Memory B cell (primary cell): ENCODE measurements around the gene BTBD16.

ENCODE experiments used
- ATAC-seq: fragments of 150-1000 bp; cut with Tn5 transposase; 2 replicates; pipeline ENCODE4 v1.10.0; 2021; ENCODE audit warnings: low read depth, mild to moderate bottlenecking, moderate library complexity
- DNase-seq, 2 donors: peaks; one replicate each; pipeline ENCODE4 v3.0.0; 2022; ENCODE audit warnings: low spot score in 2 of 2
- H3K27ac Mint-ChIP-seq: one replicate; pipeline ENCODE4 v1.8.0; 2022; ENCODE audit warnings: mild to moderate bottlenecking, moderate library complexity, mixed read lengths
- H3K27me3 Mint-ChIP-seq: one replicate; pipeline ENCODE4 v1.8.0; 2022; ENCODE audit warnings: mixed read lengths
- H3K36me3 Mint-ChIP-seq: one replicate; pipeline ENCODE4 v1.8.0; 2022; ENCODE audit warnings: mild to moderate bottlenecking, mixed read lengths
- H3K4me1 Mint-ChIP-seq: one replicate; pipeline ENCODE4 v1.8.0; 2022; ENCODE audit warnings: mixed read lengths
- H3K4me3 Mint-ChIP-seq: one replicate; pipeline ENCODE4 v1.8.0; 2022; ENCODE audit warnings: mild to moderate bottlenecking, moderate library complexity, mixed read lengths
- H3K9me3 Mint-ChIP-seq: one replicate; pipeline ENCODE4 v1.8.0; 2022; ENCODE audit warnings: mixed read lengths

Gene BTBD16

GRCh38 chr10:122253605-122254004 is 17.5 kb upstream of the BTBD16 start:
- no peak overlapping the region for H3K27ac Mint-ChIP-seq
- peaks cover 7% of the 10 kb centered on the region for H3K27me3 Mint-ChIP-seq

GRCh38 chr10:122254831-122255230 is 16.3 kb upstream of the BTBD16 start:
- H3K4me3 Mint-ChIP-seq: no peak overlapping the region
- no peak for DNase-seq
- no peak overlapping the region for H3K27ac Mint-ChIP-seq
- ATAC-seq: no peak
- no peaks in the 10 kb centered on the region for H3K4me1 Mint-ChIP-seq
- H3K9me3 Mint-ChIP-seq: peaks cover under 1% of the 10 kb centered on the region
- peaks cover 5% of the 10 kb centered on the region for H3K27me3 Mint-ChIP-seq
- H3K36me3 Mint-ChIP-seq: no peaks in the 10 kb centered on the region

More at GRCh38 chr10:122253605-122254004, 17.5 kb upstream of the BTBD16 start:
- DNase-seq (no peak), ATAC-seq (no peak)
- no peaks in the 10 kb centered on the region for H3K9me3 Mint-ChIP-seq
- H3K4me3 Mint-ChIP-seq: no peak overlapping the region
- H3K36me3 Mint-ChIP-seq: no peaks in the 10 kb centered on the region
- no peaks in the 10 kb centered on the region for H3K4me1 Mint-ChIP-seq

GRCh38 chr10:122255509-122256301 is 15.4 kb upstream of the BTBD16 start:
- Mint-ChIP-seq H3K36me3 (no peaks in the 10 kb centered on the region), H3K27me3 (peaks cover 6% of the 10 kb centered on the region), H3K4me1 (no peaks in the 10 kb centered on the region), H3K4me3 (no peak overlapping the region), H3K9me3 (peaks cover 2% of the 10 kb centered on the region), H3K27ac (no peak overlapping the region)
- DNase-seq (no peak), ATAC-seq (no peak)

GRCh38 chr10:122257041-122257440 is 14.1 kb upstream of the BTBD16 start:
- peaks cover 2% of the 10 kb centered on the region for H3K9me3 Mint-ChIP-seq
- H3K27me3 Mint-ChIP-seq: peaks cover 6% of the 10 kb centered on the region
- DNase-seq (no peak), ATAC-seq (no peak)
- no peaks in the 10 kb centered on the region for H3K36me3 Mint-ChIP-seq
- H3K4me1 Mint-ChIP-seq: no peaks in the 10 kb centered on the region
- no peak overlapping the region for H3K27ac Mint-ChIP-seq
- no peak overlapping the region for H3K4me3 Mint-ChIP-seq

GRCh38 chr10:122258136-122259074 is 12.7 kb upstream of the BTBD16 start:
- ATAC-seq: no peak
- peaks cover 6% of the 10 kb centered on the region for H3K27me3 Mint-ChIP-seq

GRCh38 chr10:122259075-122259466 is 12.0 kb upstream of the BTBD16 start:
- H3K4me3 Mint-ChIP-seq: no peak overlapping the region
- no peak overlapping the region for H3K27ac Mint-ChIP-seq
- peaks cover 9% of the 10 kb centered on the region for H3K9me3 Mint-ChIP-seq

More at GRCh38 chr10:122258136-122259074, 12.7 kb upstream of the BTBD16 start:
- Mint-ChIP-seq H3K9me3 (peaks cover 7% of the 10 kb centered on the region), H3K4me1 (no peaks in the 10 kb centered on the region), H3K27ac (no peak overlapping the region), H3K4me3 (no peak overlapping the region), H3K36me3 (peaks cover 3% of the 10 kb centered on the region)
- DNase-seq: no peak

GRCh38 chr10:122261584-122261983 is 9.5 kb upstream of the BTBD16 start:
- peaks cover 2% of the 10 kb centered on the region for H3K27me3 Mint-ChIP-seq
- peaks cover 3% of the 10 kb centered on the region for H3K36me3 Mint-ChIP-seq
- no peak for DNase-seq
- H3K4me3 Mint-ChIP-seq: no peak overlapping the region
- peaks cover 9% of the 10 kb centered on the region for H3K9me3 Mint-ChIP-seq
- no peak overlapping the region for H3K27ac Mint-ChIP-seq
- no peaks in the 10 kb centered on the region for H3K4me1 Mint-ChIP-seq
- no peak for ATAC-seq

More at GRCh38 chr10:122259075-122259466, 12.0 kb upstream of the BTBD16 start:
- Mint-ChIP-seq H3K4me1 (no peaks in the 10 kb centered on the region), H3K36me3 (peaks cover 3% of the 10 kb centered on the region), H3K27me3 (peaks cover 6% of the 10 kb centered on the region)
- DNase-seq (no peak), ATAC-seq (no peak)

GRCh38 chr10:122263971-122264370 is 7.1 kb upstream of the BTBD16 start:
- no peak overlapping the region for H3K4me3 Mint-ChIP-seq

GRCh38 chr10:122264436-122264835 is 6.7 kb upstream of the BTBD16 start:
- no peak overlapping the region for H3K4me3 Mint-ChIP-seq
- H3K27me3 Mint-ChIP-seq: peaks cover 2% of the 10 kb centered on the region
- H3K9me3 Mint-ChIP-seq: peaks cover 9% of the 10 kb centered on the region
- H3K27ac Mint-ChIP-seq: no peak overlapping the region
- no peaks in the 10 kb centered on the region for H3K4me1 Mint-ChIP-seq
- DNase-seq: no peak
- H3K36me3 Mint-ChIP-seq: peaks cover 3% of the 10 kb centered on the region
- no peak for ATAC-seq

More at GRCh38 chr10:122263971-122264370, 7.1 kb upstream of the BTBD16 start:
- peaks cover 9% of the 10 kb centered on the region for H3K9me3 Mint-ChIP-seq
- no peaks in the 10 kb centered on the region for H3K4me1 Mint-ChIP-seq
- ATAC-seq (no peak), DNase-seq (no peak)
- no peak overlapping the region for H3K27ac Mint-ChIP-seq
- peaks cover 3% of the 10 kb centered on the region for H3K36me3 Mint-ChIP-seq
- peaks cover 2% of the 10 kb centered on the region for H3K27me3 Mint-ChIP-seq

GRCh38 chr10:122264931-122265330 is 6.2 kb upstream of the BTBD16 start:
- H3K4me3 Mint-ChIP-seq: no peak overlapping the region
- peaks cover 2% of the 10 kb centered on the region for H3K27me3 Mint-ChIP-seq
- H3K9me3 Mint-ChIP-seq: peaks cover 7% of the 10 kb centered on the region
- H3K4me1 Mint-ChIP-seq: no peaks in the 10 kb centered on the region
- no peak for DNase-seq
- ATAC-seq: no peak
- peaks cover 3% of the 10 kb centered on the region for H3K36me3 Mint-ChIP-seq
- no peak overlapping the region for H3K27ac Mint-ChIP-seq

- ATAC-seq: no peak
- Mint-ChIP-seq H3K36me3 (peaks cover 3% of the 10 kb centered on the region), H3K9me3 (peaks cover 6% of the 10 kb centered on the region), H3K27me3 (peaks cover 2% of the 10 kb centered on the region), H3K27ac (no peak overlapping the region), H3K4me1 (no peaks in the 10 kb centered on the region), H3K4me3 (no peak overlapping the region)
- DNase-seq: no peak
These were observed 5.2 kb upstream of the BTBD16 start for GRCh38 chr10:122265896-122266295.

- no peak overlapping the region for H3K27ac Mint-ChIP-seq
- peak; percentile 7 to 44 for DNase-seq
- peaks cover 5% of the 10 kb centered on the region for H3K27me3 Mint-ChIP-seq
These were observed 3.0 kb upstream of the BTBD16 start for GRCh38 chr10:122267849-122268737.

GRCh38 chr10:122269059-122269687 is 1.9 kb upstream of the BTBD16 start:
- DNase-seq: no peak
- Mint-ChIP-seq H3K4me3 (no peak overlapping the region), H3K9me3 (no peaks in the 10 kb centered on the region), H3K27me3 (peaks cover 5% of the 10 kb centered on the region), H3K36me3 (no peaks in the 10 kb centered on the region), H3K27ac (no peak overlapping the region), H3K4me1 (no peaks in the 10 kb centered on the region)
- no peak for ATAC-seq

More at GRCh38 chr10:122267849-122268737, 3.0 kb upstream of the BTBD16 start:
- Mint-ChIP-seq H3K4me3 (no peak overlapping the region), H3K9me3 (peaks cover 5% of the 10 kb centered on the region), H3K4me1 (no peaks in the 10 kb centered on the region), H3K36me3 (peaks cover 3% of the 10 kb centered on the region)
- ATAC-seq: no peak
